NCI-H446 (cell line): ENCODE data around the gene EXOC6B.

Experiments used
- DNase-seq, 2 experiments: peaks; one replicate each; lab custom pipeline; 2025; lab: John Stamatoyannopoulos, UW

The EXOC6B gene

DNA sequence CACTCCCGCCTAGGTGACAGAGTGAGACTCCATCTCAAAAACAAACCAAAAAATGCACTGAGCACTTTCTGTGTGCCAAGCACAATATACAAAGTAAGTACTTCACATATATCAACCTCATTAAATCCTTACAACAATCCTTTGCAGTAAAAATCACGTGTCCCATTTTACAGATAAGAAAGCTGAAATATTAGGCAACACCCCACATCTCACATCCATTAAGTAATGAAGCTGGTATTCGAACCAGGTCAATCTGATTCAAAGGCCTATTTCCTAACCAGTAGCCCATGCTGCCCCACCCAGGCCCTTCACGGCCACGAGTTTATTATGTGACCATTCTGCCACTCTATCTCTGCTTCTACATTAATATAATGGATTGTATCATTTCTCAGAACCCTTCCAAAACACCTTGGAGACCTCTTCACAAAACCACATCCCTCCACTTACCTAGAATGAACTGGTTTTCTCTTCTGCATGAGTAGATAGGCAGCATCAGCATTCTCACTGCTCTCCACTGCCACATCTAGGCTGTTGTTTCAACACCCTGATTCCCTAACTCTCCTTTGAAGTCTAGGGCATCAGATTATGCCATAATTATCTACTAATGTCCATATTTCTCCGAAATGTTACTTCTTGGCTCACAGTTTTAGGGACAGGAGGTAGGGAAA lies 3.1 kb upstream of the EXOC6B start:
- DNase-seq = no peak

DNA sequence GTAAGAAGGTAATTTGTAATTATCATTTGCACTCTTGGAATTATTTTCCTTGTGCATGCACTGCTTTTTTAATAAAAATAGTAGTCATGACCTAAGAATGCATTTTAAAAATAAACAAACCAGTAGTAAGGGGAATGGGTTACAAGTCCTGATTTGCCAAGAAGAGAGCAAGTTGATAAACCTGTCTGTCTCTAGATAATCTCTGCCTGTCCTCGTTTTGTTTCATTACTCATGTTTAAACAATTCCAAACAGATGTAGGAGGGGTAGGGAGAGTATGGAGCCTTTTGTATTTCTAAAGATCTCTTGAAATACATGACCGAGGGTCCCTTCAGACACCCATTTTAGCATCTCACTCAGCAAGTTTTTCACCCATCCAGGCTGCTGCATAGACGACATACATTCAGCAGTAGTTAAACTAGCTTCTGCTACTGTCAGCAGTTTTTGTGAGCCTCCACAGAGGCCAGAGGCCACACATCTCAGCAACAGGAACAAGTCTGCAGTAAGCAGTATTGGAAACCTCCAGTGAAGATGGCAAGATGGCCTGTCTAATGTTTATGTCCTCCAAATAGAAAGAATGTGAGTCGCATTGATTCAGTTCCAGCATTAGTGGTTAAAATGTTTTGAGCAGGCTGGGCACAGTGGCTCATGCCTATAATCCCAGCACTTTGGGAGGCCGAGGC lies 2.3 kb upstream of the EXOC6B start:
- DNase-seq = no peak

DNA sequence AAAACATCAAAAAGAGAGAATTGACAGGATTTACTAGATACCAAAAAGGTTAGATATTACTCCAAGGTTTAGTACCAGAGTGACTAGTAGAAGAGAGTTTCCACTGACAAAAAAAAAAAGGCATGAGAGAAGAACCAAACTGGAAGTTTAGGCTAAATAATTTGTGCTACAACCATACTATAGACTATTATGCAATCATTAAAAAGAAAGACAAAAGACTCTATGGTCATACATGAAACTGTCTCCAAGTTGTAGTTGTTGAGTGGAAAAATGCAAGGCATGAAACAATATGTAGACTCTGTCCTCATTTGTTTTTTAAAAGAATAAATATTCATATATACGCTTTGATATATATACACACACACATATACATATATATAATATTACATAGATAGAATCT lies 1.7 kb upstream of the EXOC6B start:
- no peak for DNase-seq

DNA sequence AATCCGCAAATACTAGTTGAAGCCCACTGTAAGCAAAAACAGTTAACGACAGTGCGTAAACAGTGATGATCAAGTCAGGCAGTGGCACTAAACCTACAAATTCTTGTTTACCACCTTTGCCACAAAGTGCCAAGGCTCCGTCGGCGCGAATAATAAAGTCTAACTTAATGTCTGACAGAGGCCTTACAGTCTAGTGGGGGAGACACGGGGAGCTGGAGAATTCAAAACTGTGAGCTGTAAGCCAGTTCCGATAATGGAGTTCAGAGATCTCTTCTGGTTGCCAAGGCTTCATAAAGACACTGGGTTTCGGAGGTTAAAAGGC lies 284 bp upstream of the EXOC6B start:
- no peak for DNase-seq

DNA sequence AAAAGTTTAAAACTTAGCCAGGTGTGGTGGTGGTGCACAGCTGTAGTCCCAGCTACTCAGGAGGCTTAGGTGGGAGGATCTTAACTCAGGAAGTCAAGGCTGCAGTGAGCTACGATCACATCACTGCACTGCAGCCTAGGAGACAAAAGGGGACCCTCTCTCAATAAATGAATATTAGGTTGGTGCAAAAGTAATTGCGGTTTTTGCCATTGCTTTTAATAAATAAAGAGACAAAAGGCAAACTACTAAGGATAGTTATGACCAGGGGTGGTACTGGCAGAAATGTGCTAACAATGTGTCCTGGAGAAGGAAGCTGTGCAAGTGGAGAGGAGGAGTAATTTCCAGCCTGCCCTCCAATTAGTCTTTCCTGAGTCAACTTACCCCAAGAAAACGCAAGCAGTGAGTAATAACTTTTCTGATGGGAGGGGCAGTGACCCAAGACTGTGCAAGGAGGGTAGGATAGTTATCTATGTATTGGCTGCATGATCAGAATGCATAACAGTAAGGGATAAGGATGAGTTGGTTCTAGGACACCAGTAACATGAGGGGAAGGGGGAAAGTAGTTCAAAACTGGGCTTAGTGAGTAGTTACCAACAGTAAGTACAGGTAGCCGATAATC lies 1.5 kb downstream of the EXOC6B start:
- no peak for DNase-seq

DNA sequence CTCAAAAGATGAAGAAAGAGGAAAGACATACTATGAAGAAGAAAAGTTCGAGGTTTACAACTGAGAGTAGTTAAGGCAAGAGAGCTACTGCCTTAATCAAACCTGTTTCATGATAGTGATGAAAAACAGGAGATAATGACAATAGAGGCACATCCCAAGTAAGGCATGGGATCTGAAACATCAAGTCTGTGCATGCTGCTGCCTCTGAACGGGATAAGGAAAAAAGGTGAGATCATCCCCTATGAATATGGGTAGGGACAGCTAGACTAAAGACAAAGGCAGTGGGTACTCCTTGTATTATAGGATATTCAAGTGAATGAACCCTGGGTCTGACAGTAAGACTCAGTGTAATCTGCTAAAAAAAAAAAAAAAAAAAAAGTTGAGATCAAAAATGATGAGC lies 3.0 kb downstream of the EXOC6B start:
- no peak for DNase-seq

DNA sequence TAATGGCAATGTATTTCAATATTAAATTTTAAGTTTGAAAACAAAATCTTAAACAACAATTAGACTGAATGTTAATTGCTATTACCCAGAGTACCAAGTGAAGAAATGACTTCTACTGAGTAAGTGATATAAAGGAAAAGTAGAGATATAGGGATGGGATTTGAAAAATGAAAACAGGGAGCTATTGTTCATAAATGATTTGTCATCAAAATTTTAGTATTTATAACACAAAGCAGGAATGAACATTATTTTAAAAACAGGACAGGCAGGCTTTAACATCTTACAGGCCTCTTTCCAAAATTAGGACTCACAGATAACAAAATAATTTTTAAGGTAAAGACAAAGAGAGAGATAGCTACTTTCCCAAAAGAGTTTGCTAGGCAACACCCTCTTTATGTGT lies 3.9 kb downstream of the EXOC6B start:
- DNase-seq = no peak

DNA sequence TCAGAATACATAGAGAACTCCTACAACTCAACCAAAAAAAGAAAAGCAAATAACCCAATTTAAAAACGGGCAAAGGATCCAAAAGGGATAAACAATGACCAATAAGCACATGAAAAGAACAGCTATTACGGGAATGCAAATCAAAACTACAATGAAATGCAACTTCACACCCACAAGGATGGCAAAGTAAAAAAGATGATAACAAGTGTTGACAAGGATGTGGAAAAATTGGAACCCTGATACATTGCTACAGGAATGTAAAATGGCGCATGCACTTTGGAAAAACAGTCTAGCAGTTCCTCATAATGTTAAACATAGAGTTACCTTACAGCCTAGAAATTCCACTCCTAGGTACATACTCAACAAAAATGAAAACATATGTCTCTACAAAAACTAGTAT lies 4.7 kb downstream of the EXOC6B start:
- DNase-seq = no peak

DNA sequence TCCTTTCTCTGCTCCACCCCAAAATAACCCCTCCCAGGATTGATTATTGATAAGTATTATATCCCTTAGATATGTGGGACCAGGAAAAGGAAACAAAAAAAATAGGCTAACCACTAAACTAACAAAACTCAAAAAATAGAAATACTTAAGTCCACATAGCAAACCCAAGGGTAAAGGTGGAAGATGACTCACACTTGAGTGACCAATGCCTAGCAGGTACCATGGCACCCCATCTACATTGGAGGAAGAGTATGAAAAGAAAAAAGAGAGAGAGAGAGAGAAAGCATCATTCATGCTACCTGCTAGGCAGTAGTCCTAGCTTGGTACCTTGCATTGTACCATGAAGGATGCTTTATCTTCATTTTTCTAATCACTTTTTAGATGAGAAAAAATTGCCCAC lies 6.3 kb downstream of the EXOC6B start:
- DNase-seq = no peak

DNA sequence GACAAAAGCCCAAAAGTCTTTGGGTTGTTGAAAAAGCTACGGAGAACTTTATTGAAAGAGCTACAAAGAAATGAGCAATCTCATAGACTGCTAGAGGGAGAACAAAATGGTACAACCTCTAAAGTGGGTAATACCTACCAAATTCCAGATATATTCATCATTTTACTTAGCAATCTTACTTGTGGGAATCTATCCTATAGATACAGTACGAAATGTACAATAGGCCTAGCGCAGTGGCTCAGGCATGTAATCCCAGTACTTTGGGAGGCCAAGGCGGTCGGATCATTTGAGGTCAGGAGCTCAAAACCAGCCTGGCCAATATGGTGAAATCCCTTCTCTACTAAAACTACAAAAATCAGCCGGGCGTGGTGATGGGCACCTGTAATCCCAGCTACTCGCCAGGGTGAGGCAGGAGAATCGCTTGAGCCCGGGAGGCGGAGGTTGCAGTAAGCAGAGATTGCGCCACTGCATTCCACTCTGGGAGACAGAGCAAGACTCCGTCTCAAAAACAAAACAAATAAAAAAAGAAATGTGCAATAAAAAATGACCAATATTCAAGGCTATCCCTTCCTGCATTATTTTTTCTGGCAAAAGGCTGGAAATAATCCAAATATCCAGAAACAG lies 10.1 kb downstream of the EXOC6B start:
- no peak for DNase-seq

DNA sequence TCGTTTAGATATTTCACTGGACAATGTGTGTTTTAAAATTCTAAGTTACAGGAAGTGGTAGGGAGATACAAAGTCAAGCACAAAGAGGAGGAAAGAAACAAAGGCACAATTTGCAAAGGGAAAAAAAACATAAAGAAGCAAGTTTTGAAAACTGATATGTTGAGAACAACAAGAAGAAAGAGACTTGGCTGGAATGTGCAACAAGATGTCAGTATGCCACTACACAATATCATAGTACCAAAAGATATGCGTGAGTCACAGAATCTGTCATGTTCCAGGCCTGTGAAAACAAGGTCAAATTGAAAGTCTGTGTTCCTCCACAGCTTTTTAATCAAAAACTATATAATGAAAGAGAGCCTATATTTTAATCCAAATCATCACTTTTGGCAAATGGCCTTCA lies 12.0 kb downstream of the EXOC6B start:
- no peak for DNase-seq

DNA sequence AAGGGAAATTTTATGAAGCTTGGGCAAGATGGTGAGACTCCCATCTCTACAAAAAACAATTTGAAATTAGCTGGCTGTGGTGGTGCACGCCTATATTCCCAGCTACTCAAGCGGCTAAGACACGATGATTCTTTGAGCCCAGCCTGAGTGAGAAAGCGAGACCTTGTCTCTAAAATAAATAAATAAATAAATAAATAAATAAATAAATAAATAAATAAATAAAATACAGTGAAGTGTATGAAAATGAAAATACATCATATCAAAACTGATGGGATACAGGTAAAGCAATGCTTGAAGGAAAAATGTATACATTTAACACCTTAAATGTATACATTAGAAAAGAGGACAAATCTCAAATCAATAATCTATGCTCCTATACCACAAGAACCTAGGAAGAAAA lies 15.7 kb downstream of the EXOC6B start:
- DNase-seq = no peak

DNA sequence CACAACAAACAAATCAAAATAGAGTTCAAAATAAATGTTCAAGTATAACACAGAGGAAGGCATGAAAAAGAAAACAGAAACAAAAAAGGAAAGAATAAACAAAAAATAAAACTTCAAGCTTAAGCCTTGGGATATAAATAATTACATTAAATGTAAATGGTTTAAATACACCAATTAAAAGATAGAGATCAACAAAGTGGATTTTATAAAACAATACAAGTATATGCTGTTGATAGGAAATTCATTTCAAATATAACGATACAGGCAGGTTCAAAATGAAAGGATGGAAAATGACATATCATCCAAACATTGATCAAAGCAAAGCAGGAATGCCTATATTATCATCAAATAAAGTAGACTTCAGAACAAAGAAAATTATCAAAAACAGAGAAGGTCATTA lies 16.7 kb downstream of the EXOC6B start:
- no peak for DNase-seq

DNA sequence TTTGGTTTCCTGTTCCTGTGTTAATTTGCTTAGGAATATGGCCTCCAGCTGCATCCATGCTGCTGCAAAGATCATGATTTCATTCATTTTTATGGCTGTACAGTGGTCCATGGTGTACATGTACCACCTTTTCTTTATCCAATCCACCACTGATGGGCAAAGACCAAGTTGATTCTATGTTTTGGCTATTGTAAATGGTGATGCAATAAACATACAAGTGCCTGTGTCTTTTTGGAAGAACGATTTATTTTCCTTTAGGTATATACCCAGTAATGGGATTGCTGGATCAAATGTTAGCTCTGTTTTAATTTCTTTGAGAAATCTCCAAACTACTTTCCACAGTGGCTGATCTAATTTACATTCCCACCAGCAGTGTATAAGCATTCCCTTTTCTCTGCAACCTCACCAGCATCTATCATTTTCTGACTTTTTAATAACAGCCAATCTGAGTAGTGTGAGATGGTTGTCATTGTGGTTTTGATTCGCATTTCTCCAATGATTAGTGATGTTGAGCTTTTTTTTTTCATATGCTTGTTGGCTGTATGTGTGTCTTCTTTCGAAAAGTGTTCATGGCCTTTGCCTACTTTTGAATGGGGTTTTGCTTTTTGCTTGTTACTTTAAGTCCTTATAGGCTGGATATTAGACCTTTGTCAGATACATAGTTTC lies 19.4 kb downstream of the EXOC6B start:
- DNase-seq = no peak

DNA sequence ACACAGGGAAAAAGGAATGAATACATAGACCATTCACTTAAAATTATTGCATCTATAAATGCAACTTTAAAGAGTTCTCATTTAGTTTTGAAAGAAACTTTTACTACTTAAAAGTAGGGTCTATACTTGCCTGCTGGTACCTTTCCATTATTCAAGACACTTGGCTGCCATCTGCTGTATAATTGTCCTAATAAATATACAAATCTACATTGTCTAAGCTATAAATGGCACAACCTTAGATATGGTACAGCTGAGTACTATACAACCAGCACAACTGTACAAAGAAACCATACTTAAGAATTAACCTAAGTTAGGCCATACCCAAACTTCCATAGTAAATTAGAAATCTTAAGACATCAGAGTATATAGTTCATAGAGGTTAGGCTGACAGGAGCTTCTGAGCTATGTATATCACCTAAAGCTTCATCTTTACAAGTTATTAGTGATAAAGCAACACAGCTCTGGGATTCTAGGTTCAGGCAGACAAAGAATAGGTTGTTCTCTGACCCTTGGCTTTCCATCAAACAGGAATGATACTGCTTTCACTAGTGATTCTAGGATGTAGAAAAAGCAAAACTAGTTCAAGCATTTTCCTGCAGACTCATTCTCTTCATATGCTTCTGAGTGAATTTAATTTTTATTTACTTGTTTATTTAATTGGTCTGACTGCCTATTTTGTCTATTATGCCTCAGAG lies 22.1 kb downstream of the EXOC6B start:
- DNase-seq = no peak

DNA sequence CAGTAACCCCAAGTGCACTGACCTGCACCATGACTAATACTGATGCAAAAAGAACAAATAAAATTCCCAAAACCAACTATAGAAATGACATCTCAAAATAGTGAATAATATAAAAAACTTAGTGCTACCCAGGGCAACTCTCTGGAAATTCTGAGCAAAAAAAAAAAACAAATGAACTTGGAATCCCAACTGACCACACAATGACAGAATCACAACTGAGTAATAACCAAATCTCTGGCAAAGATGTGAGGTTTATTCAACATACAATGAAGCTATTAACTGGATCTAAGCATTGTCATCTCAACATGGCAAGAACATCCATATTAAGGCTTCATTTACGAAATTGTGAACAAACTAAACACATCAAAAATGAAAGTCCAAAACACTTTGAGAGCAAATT lies 22.7 kb downstream of the EXOC6B start:
- DNase-seq = no peak

DNA sequence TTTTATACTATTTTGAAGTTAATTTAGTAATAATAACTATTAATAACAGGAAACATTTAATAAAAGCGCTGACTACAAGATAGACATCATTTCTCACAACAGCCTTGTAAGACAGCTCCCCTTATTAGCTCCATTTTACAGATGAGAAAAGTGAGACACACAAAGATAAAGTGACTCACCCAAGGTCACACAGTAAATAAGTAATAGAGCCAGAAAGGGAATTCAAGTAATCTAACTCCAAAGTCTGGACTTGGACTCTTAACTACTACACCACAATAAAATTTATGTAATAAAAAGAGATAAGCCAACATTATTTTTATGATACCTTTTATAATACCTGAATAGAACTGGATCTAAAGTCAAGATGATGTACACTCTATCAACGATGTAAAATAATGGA lies 25.3 kb downstream of the EXOC6B start:
- no peak for DNase-seq

DNA sequence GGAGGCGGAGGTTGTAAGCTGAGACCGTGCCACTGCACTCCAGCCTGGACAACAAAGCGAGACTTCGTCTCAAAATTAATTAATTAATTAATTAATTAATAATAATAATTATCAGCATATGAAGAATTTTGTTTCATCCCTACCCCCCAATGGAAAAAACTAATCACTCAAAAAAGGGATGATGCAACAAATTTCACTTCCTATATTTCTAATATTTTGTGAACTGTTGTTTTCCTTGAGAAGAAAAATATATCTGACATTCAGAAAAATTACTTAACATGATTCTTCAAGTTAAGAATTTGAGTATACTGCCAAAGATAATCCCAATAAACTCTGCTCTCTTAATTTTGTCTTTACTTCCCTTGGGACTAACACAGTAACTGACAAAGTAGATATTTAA lies 28.1 kb downstream of the EXOC6B start:
- DNase-seq = no peak

DNA sequence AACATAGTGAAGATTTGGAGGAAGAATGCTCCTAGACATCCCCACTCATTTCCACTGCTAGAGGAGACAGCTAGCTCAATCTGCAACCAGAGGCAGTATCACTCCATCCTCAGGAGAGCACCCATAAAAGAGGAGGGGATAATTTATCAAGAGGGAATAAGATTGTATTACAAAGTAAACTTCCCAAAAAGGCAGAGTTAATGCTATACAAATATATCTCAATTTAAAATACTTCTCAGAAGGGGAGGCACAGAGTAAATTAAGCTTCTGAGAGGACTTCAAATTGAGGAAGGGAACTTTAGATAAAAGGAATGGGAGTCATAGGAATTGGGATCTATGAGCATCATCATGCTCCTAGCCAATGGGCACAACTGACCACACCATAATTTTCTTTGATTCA lies 29.1 kb downstream of the EXOC6B start:
- no peak for DNase-seq

DNA sequence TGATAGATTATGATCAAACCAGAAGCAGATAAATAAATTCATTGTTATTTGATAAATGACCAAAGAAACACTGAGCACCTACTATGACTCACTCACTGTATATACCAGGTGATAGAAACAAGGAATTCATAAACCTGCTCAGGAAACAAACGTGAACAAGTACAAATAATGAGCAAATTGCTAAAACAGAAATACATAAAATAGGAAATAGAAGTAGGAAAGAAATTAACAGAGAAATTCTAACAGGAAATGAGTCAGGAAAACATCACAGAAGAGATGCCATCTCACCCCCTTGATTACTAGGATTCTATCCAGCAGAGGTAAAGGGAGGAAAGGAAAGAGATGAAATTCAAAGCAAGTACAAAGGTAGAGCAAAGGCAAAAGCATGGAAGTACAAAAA lies 31.3 kb downstream of the EXOC6B start:
- no peak for DNase-seq

DNA sequence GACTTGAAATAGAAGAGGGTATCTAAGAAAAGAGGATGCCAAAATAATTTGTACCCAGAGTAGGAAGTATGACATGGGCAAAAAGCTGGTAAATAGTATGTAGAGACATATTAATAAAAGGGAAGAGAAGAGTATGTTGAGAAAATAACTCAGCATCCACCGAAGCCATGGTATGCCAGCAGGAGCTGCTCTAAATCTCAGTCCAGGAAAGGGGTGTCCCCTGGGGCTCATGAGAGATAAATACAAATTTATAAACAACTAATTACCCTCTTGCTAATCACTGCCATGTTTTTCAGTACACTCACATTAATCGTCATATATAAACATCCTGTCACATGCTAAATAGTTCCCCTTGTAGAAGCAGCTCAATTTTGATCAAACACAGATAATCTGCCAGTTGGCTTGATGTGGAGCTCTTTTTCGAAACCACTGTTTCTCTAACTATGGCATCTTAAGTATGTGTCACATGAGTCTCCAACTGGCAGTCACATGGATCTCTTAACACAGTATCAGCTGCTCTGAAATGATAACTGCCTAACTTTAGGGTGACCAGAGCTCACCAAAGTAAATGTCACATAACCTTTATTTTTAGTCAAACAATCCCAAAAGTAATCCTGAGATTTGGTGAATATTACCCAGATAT lies 31.9 kb downstream of the EXOC6B start:
- no peak for DNase-seq

DNA sequence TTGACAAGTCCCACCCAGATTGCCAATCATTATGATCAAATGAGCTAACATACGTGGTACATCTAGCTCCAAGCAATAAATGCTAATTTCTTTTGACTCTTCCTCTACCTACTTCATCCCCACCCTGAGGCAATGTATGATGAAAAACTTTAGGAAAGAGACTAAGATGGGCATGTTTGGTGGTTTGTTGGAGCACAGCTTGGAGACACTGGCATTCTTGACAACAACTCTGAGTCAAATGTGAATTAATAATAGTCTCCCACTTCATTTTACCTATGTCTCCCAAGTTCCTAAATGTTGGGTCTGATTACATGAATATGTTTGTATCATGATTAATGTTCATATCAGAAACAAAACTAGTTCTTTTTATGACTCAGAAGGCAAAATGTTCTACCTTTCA lies 36.6 kb downstream of the EXOC6B start:
- no peak for DNase-seq
